HL-60/S4 (cell line): ENCODE data around the gene ZNF639.
"Not testable (repeated sequence)": the region's sequence is repeated elsewhere in the genome, so short reads cannot be mapped to it uniquely, and the experiment has no call there.

Experiments
- in situ Hi-C: fragments of 300-500 bp; cut with MboI; formaldehyde crosslinking; loops from 2 replicates; pipeline ENCODE4 v1.14.3; 2022; ENCODE audit warnings: low sequenced_read_pairs

ZNF639 gene

GRCh38 chr3:179322286-179323196 lies at the start of gene ZNF639:
Gene ZNF639 (plus strand): TSS chr3:179323031. CDS start chr3:179328294, 5,263 bp downstream.
- in situ Hi-C loops = loop anchor here (25.0 kb wide), 1 partner anchor 185 kb away; the partner anchor contains the start of gene PIK3CA

- in situ Hi-C loops = not testable (repeated sequence)
These were observed 48.4 kb upstream of the ZNF639 start for GRCh38 chr3:179274434-179274833.

GRCh38 chr3:179276001-179276400 lies 46.8 kb upstream of the ZNF639 start:
- in situ Hi-C loops = no loop called here

GRCh38 chr3:179276743-179277142 lies 46.1 kb upstream of the ZNF639 start:
- in situ Hi-C loops = no loop called here

GRCh38 chr3:179278151-179278550 lies 44.7 kb upstream of the ZNF639 start:
- in situ Hi-C loops = no loop called here

GRCh38 chr3:179278932-179279693 lies 43.7 kb upstream of the ZNF639 start:
- in situ Hi-C loops = no loop called here

- in situ Hi-C loops = no loop called here
These were observed 43.0 kb upstream of the ZNF639 start for GRCh38 chr3:179279837-179280236.

- in situ Hi-C loops = no loop called here
These were observed 41.0 kb upstream of the ZNF639 start for GRCh38 chr3:179281825-179282224.

- in situ Hi-C loops = no loop called here
These were observed 36.5 kb upstream of the ZNF639 start for GRCh38 chr3:179286331-179286730.

- in situ Hi-C loops = no loop called here
These were observed 34.0 kb upstream of the ZNF639 start for GRCh38 chr3:179288845-179289244.

GRCh38 chr3:179289295-179289694 lies 33.5 kb upstream of the ZNF639 start:
- in situ Hi-C loops = no loop called here

GRCh38 chr3:179292450-179292849 lies 30.4 kb upstream of the ZNF639 start:
- in situ Hi-C loops = no loop called here

GRCh38 chr3:179297971-179298725 lies 24.7 kb upstream of the ZNF639 start:
- in situ Hi-C loops = no loop called here

GRCh38 chr3:179299316-179299715 lies 23.5 kb upstream of the ZNF639 start:
- in situ Hi-C loops = no loop called here

- in situ Hi-C loops = loop anchor here (25.0 kb wide), 1 partner anchor 163 kb away; the partner anchor contains the start of gene PIK3CA
These were observed 22.7 kb upstream of the ZNF639 start for GRCh38 chr3:179299999-179300613.

- in situ Hi-C loops = loop anchor here (25.0 kb wide), 1 partner anchor 164 kb away; the partner anchor contains the start of gene PIK3CA
These were observed 21.2 kb upstream of the ZNF639 start for GRCh38 chr3:179301645-179302044.

- in situ Hi-C loops = loop anchor here (25.0 kb wide), 1 partner anchor 165 kb away; the partner anchor contains the start of gene PIK3CA
These were observed 20.7 kb upstream of the ZNF639 start for GRCh38 chr3:179302111-179302510.

GRCh38 chr3:179304605-179305004 lies 18.2 kb upstream of the ZNF639 start:
- in situ Hi-C loops = loop anchor here (25.0 kb wide), 1 partner anchor 167 kb away; the partner anchor contains the start of gene PIK3CA

- in situ Hi-C loops = loop anchor here (25.0 kb wide), 1 partner anchor 170 kb away; the partner anchor contains the start of gene PIK3CA
These were observed 15.5 kb upstream of the ZNF639 start for GRCh38 chr3:179307362-179307761.

- in situ Hi-C loops = loop anchor here (25.0 kb wide), 1 partner anchor 171 kb away; the partner anchor contains the start of gene PIK3CA
These were observed 14.8 kb upstream of the ZNF639 start for GRCh38 chr3:179308001-179308400.
